Fibroblast of peridontal ligament (primary cell): Measurements from ENCODE around the gene ATP8B3.

Experiments used
- DNase-seq: peaks from one replicate; pipeline ENCODE4 v3.0.0-alpha.2; 2010; ENCODE audit errors: extremely low read depth

ATP8B3 gene

DNA sequence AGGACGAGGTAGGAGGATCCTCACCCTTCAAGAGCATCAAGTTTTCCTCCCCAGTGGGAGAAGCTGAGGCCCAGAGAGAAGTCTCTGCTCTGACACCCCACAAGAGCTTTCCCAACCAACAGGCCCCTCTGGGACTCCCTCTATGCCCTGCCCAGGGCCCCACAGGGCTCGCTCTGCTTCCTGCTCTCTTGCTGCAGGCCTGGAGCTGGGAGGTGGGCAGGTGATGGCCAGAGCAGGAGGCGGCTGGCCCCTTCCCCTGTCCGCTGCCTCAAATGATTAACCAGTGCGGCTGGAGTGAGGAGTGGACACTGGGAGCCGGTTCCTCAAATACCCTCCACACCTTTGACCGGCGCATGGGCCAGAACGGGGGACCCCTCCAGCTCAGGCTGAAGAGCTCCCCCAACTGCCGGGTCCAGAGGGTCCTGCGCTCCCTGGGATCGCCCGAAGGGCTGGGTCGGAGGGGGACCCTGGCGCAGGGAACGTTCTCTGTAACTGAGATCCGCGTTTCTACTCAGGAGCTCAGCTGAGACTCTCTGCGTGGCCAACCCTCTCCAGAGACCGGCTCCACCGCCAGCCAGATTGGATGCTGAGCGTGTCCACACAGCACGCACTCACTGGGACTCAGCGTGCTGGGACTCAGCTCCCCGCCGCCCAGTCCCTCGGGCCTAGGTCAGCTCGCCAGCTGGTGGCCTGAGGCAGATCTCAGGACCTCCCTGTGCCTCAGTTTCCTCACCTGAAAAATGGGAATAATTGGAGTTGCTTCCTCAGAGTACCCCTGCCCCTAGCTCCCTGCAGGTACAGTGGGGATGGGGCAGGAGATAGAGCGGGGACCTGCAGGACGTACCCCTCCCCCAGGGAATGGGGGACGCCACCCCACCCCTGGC lies 65.4 kb downstream of the ATP8B3 start:
- DNase-seq = no peak

DNA sequence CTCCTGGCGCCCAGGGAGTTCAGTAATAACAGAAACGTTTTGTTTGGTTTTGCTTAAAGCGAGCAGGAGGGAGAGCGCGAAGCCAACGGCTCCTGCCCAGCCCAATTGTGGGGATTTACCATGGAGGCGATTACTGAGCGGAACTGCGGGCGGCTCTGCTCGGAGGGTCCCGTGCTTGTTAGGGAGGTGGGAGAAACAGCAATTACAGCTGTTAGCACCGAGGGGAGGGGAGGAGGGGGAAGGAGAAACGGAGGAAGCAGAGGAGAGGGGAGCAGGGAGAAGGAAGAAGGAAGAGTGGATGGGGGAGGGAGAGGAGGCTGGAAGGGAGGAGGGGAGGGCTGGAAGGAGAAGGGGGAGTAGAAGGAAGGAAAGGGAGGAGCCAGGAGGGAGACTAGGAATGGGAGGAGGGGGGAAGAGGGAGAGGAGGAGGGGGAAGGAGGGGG lies 66.5 kb downstream of the ATP8B3 start:
- DNase-seq = no peak

DNA sequence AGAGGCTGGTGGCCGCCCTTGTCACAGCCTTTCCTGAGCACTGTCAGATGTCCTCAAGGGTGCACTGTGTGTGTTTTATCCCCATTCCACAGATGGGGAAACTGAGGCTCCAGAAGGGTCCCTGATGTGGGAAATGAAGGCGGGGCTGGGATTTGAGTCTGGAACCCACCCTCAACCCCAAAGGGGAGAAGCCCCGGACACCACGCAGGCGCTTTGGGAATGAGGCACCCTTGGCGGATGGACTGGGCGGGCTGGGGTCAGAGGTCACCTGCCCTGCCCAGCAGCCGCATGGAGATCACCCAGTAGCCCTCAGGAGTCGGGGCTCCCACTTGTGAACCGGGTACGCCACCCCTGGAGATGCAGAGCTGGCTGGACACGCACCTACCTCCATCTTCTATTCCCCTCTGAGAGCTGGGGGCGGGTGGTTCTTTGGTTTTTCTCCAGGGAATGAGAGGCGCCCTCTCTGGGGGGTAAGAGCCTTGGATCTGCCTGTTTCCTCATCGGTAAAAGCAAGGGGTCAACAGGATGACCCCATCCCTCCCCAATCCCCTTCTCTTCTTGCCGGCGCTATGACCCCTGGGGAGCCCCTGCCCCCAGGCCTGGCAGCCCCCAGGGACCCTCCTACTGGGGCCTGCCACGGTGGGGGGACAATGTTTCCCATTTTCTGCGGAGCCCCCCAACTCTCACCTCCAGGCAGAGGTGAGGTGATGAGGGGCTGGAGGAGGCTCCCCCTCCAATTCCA lies 67.1 kb downstream of the ATP8B3 start:
- no peak for DNase-seq

DNA sequence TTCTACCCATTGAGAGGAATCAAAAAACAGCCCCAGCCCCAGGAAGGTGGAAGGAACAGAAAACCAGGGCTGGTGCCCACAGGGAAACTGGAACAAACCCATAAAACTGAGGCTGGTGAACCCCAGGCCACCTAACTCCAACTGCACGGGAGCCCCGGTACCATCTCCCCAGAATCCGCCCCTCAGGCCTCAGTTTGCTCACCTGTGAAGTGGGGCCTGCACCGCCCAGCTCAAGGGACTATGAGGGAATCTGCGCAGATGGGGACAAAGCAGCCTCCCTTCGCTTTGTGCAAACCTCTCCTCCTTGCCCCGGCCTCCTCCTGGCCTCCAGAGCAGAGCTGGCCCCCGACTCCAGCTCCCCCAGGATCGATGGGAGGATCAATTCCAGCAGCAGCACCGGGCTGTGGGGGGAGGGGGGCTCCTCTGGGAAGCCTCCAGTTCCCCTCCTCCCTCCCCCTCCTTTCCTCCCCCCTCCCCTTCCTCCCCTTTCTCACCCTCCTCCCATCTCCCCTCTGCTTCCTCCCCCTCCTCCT lies 67.9 kb downstream of the ATP8B3 start:
- no peak for DNase-seq

DNA sequence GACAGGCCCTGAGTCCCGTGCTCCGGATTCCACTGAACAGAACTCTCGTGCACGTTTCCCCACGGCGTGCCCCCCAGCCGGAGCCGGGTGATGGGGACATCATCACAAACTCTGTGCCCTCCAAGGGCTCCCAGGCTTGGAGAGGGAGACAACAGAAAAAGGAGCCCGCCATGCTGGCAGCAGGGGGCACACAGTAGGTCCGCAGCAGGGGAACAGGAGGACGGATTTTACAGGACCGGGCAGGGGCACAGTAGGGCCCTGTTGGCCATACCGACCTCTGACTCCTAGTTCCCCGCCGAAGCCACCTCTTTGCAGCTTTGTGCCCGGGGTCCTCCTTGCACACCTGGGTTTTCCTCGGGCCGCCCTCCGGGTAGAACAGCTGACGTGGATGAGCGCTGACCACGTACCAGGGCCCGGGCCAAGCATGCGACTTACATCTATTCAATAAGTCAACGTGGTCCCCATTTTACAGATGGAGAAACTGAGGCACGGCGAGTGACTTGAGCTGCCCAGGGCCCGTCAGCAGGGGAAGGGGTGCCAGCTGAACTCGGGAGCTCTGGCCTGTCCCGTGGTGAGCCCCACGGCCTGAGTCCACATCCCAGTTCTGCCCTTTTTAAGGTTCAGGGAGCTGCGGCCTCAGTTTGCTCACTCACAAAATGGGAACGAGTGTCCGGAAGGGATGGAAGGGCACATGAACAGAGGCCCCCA lies 68.9 kb downstream of the ATP8B3 start:
- no peak for DNase-seq

DNA sequence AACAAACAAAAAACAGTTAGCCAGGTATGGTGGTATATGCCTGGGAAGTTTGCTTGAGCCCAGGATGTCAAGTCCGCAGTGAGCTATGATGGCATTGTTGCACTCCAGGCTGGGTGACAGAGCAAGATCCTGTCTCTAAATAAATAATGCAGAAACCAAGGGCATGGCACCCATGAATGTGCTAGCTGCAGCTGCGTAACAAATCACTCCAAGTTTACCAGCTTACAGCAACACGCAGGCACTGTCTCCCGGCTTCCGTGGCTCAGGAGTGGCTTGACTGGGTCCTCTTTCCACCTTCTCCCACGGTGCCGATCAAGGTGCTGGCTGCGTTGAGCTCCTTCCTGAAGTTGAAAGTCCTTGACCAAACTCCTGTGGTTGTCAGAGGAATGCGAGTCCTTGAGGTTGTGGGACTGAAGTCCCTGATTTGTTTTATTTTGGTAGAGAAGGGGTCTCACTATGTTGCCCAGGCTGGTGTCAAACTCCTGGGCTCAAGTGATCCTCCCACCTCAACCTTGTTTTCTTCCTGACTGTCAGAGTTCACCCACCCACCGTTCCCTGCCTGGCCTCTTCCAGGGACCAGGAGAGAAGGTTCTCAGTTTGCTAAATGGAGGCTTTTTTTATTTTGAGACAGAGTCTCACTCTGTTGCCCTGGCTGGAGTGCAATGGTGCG lies 72.0 kb downstream of the ATP8B3 start:
- DNase-seq = no peak

DNA sequence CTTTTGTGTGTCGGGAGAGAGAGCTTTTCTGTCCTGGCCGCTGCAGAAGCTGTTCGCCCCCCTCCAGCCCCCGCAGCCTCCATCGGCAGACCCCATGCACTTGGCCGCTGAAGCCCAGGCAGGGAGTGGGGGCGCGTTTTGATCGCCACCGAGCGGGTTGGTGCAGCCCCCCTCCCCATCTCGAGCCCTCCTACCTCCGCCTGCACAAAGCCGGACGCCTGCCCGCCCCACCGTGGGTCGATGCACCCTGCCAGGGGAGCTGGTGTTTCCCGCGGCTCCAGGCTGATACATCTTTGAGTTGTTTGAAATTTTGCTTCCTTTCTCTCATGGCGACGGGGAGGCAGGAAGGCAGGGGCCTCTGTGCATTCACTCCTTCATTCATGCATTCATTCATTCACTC lies 75.1 kb downstream of the ATP8B3 start:
- DNase-seq = no peak

DNA sequence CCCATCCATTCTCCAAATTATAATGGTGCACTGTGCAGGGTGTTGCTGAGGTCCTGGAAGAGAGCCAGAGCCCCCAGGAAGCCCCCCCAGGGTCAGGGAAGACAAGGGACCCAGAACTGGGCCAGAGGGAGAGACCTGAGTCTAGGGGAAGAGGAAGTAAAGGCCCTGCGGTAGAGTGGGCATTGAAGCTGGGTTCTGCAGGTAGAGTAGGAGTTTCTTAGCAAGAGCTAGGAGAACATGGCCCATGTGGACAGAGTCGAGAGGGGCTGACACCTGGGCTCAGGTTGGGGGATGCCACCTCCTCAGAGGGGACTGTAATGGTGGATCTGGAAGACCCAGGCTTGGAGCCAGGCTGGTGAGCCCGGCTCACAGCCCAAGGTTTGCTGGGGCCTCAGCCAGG lies 75.8 kb downstream of the ATP8B3 start:
- DNase-seq = no peak

DNA sequence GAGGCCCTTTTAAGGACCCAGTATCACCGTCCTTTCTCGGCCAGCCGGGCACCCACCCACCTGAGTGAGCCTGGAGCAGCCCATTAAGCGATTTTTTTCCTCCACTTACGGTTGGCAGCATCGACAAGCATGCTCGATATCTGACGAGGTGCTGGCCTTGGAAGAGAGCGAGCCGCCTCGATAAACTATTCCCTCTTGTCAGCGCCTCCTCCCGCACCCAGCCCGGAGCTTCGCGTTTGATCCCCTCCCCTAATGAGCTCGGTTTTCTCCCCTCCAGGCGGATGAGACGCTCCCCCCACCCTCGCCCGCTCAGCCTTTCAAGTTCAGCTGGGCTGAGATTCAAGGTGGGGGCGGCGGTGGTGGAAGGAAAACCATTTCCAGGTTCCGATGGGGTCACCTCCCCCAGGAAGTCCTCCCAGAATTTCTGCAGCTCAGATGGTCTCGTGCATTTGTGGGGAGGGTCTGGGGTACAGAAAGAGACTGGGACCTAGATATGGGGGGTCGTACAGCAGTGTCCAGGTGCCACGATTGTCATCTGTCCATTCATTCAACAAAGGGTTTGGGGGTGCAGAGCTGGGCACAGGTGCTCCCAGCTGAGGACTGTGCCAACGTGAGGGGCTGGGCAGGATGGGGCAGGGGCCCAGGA lies 77.6 kb downstream of the ATP8B3 start:
- DNase-seq = no peak
